Karpas-422 (cell line): ENCODE results near the gene UBXN10. TPM values are rescaled to one million over a fixed set of nuclear protein-coding genes. Genes with fewer than 3 reads are reported as not detected.

Experiments used
- DNase-seq: peaks from one replicate; pipeline ENCODE4 v3.0.0-alpha.2; 2015
- H2AFZ ChIP-seq: fragments of 200-600 bp; sonication (generic); 2 replicates; pipeline ENCODE4 v1.6.1; 2014; ENCODE audit warnings: antibody characterized with exemption, low read length, mixed read lengths
- H3K27ac ChIP-seq: fragments of 200-600 bp; sonication (generic); 2 replicates; pipeline ENCODE4 v1.5.1; 2014; ENCODE audit warnings: mild to moderate bottlenecking, low read length, moderate library complexity
- H3K27me3 ChIP-seq: fragments of 200-600 bp; sonication (generic); 2 replicates; pipeline ENCODE4 v1.6.1; 2014; ENCODE audit warnings: low read length, mixed read lengths
- H3K36me3 ChIP-seq: fragments of 200-600 bp; sonication (generic); 2 replicates; pipeline ENCODE4 v1.6.1; 2014; ENCODE audit warnings: low read length, mixed read lengths; ENCODE audit not compliant: insufficient read depth
- H3K4me1 ChIP-seq: fragments of 200-600 bp; sonication (generic); 2 replicates; pipeline ENCODE4 v1.6.1; 2014; ENCODE audit warnings: mild to moderate bottlenecking, low read length, mixed read lengths
- H3K4me2 ChIP-seq: fragments of 200-600 bp; sonication (generic); 2 replicates; pipeline ENCODE4 v1.6.1; 2014; ENCODE audit warnings: low read length, low read depth, mild to moderate bottlenecking; ENCODE audit not compliant: poor library complexity, severe bottlenecking
- H3K4me3 ChIP-seq: fragments of 200-600 bp; sonication (generic); 2 replicates; pipeline ENCODE4 v1.5.1; 2014; ENCODE audit warnings: mild to moderate bottlenecking, antibody characterized with exemption, low read length, mixed read lengths
- H3K79me2 ChIP-seq: fragments of 200-600 bp; sonication (generic); 2 replicates; pipeline ENCODE4 v1.6.1; 2014; ENCODE audit warnings: mild to moderate bottlenecking, low read length, mixed read lengths
- H3K9ac ChIP-seq: fragments of 200-600 bp; sonication (generic); 2 replicates; pipeline ENCODE4 v1.6.0; 2014; ENCODE audit warnings: low read length
- H3K9me2 ChIP-seq: fragments of 200-600 bp; sonication (generic), shearing (Covaris generic); replicated peaks from 2 replicates; pipeline ENCODE4 v1.6.0; 2014; ENCODE audit warnings: mild to moderate bottlenecking, low read length, moderate library complexity; ENCODE audit not compliant: insufficient read depth
- H3K9me3 ChIP-seq: fragments of 300-700, 200-600 bp; sonication (generic); 2 replicates; pipeline ENCODE4 v1.6.1; 2014; ENCODE audit warnings: low read length, mixed read lengths
- H4K20me1 ChIP-seq: fragments of 200-600 bp; sonication (generic); 2 replicates; pipeline ENCODE4 v1.6.1; 2014; ENCODE audit warnings: mild to moderate bottlenecking, antibody characterized with exemption, low read length, low read depth; ENCODE audit not compliant: insufficient read depth
- total RNA-seq: library from RNA; depleted of rRNA; stranded (reverse); fragments of >200 nt; shearing (Covaris generic); gene quantifications from 2 replicates; pipeline ENCODE4 v1.2.3, GENCODE V29; 2014; ENCODE audit warnings: low replicate concordance; rRNA removed

Gene UBXN10
- total RNA-seq: not detected in 2 replicates

DNA sequence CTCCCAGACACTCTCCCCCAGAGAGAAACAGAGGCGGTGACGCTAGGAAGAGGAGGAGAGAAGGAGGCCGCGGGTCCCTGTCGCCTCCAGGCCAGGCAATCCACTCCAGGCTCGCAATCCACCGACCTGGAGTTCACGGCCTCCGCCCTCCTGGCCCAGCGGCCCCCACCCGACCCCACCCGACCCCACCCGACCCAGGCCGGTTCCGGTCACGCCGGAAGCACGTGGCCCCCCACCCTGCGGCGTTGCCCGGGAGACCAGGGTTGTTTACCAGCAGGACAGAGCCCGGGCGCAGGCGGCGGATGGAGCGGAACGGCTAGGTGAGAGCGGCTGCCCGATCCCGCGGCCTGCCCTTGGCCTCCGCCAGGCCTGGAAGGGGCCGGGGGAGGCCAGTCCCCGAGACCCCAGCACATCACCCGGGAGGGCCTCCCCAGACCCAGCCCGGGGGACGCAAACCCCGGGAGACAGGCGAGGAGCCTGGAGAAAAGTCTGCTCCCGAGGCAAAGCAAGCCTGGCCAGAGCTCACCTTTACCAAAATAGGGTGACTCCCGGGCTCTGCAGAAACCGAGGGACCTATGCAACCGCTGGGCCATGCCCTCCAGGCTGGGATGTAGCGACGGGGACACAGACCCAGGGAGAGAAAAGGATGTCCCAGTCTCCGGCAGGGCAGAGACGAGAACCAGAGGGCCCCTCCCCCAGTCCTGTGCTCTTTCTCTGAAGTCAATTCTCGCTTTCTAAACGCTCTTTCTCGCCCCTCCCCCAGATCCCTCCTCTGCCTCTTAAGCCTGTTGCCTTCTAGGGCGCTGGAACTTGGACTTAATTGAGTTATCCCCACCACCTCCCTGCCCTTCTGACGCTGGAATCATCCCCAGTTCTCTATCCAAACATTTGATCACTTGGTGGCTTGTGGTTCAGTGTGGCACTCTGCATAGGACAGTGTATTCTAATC is at the start of gene UBXN10, which contains the start of gene PLA2G2C:
Gene UBXN10 (plus strand): TSS at position 263 of the 949 bp plus-strand sequence. CDS start 4,466 bp downstream, outside the sequence.
Gene PLA2G2C (minus strand): TSS at position 685 of the 949 bp plus-strand sequence. CDS start 9,155 bp downstream, outside the sequence.
- Histone ChIP-seq H3K27ac (no peak within 1 kb of the TSS), H3K9me2 (no peaks in the 10 kb centered on the region), H3K9me3 (no peaks in the 10 kb centered on the region), H3K27me3 (no peaks in the 10 kb centered on the region), H3K36me3 (no peaks in the 10 kb centered on the region), H3K4me2 (no peak within 1 kb of the TSS), H3K4me3 (no peak within 1 kb of the TSS), H3K4me1 (peaks cover 29% of the 10 kb centered on the region), H2AFZ (no peak within 1 kb of the TSS; the same call in 1 of the 2 replicates), H3K9ac (no peak within 1 kb of the TSS), H3K79me2 (no peaks in the 10 kb centered on the region), H4K20me1 (no peaks in the 10 kb centered on the region)
- no peak for DNase-seq

GRCh38 chr1:20136249-20136648 is 49.6 kb upstream of the UBXN10 start:
- Histone ChIP-seq H3K9me3 (no peaks in the 10 kb centered on the region), H3K4me2 (no peak overlapping the region), H3K79me2 (no peaks in the 10 kb centered on the region), H3K9me2 (no peaks in the 10 kb centered on the region), H3K27me3 (no peaks in the 10 kb centered on the region), H3K36me3 (no peaks in the 10 kb centered on the region), H2AFZ (no peak overlapping the region), H3K27ac (no peak overlapping the region), H3K4me1 (no peaks in the 10 kb centered on the region), H4K20me1 (no peaks in the 10 kb centered on the region), H3K4me3 (no peak overlapping the region), H3K9ac (no peak overlapping the region)
- DNase-seq: no peak

- H2AFZ ChIP-seq: no peak overlapping the region
- no peaks in the 10 kb centered on the region for H3K9me2 ChIP-seq
- H3K27ac ChIP-seq: no peak overlapping the region
- no peaks in the 10 kb centered on the region for H4K20me1 ChIP-seq
- H3K4me2 ChIP-seq: no peak overlapping the region
- no peaks in the 10 kb centered on the region for H3K36me3 ChIP-seq
- H3K27me3 ChIP-seq: no peaks in the 10 kb centered on the region
- no peak overlapping the region for H3K9ac ChIP-seq
- no peak overlapping the region for H3K4me3 ChIP-seq
- H3K4me1 ChIP-seq: no peaks in the 10 kb centered on the region
- no peaks in the 10 kb centered on the region for H3K79me2 ChIP-seq
- no peaks in the 10 kb centered on the region for H3K9me3 ChIP-seq
- DNase-seq: no peak
Measured at GRCh38 chr1:20137055-20137454, 48.8 kb upstream of the UBXN10 start.

DNA sequence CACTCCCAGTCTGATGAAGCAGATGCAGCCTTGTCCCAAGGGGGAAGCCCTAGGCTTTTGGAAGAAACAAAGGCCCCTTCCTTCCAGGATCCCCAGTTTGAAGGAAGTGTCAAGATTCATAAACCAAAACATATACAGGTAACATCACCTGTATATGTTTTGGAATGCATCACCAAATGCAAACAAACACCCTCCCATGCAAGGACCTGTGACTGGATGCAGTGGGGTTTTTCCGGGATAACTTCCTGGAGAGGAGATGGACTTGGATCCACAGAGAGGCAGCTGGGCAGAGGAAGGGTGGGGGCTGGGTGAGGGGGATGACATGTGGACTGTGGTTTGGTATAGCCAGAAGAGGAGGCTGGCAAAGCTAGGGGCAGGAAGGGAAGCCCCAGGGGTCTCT is 48.3 kb upstream of the UBXN10 start:
- Histone ChIP-seq H3K4me2 (no peak overlapping the region), H2AFZ (no peak overlapping the region), H3K9me2 (no peaks in the 10 kb centered on the region), H3K36me3 (no peaks in the 10 kb centered on the region), H3K27ac (no peak overlapping the region), H3K9me3 (no peaks in the 10 kb centered on the region), H4K20me1 (no peaks in the 10 kb centered on the region), H3K27me3 (no peaks in the 10 kb centered on the region), H3K79me2 (no peaks in the 10 kb centered on the region), H3K4me1 (no peaks in the 10 kb centered on the region), H3K9ac (no peak overlapping the region), H3K4me3 (no peak overlapping the region)
- DNase-seq: no peak

DNA sequence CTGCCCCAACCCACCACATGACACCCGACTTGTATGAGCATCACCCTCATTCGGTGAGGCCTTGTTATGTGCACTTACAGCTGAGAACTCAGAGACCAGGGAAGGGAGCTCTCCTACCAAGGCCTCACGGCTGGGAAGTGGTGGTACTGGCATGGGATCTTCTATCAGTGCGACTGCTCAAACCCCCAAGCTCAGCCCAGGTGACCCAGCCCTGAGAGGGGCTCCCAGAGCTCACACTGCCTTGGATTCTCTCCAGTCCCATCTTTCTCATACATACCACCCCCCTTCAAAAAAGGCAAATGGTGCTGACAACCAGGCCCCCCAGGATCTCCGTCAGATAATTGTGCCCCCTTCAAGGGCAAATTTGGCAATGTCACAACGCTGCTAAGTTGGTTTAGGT is 47.5 kb upstream of the UBXN10 start:
- Histone ChIP-seq H3K9me2 (no peaks in the 10 kb centered on the region), H3K27me3 (no peaks in the 10 kb centered on the region), H3K4me3 (no peak overlapping the region), H3K27ac (no peak overlapping the region), H3K36me3 (no peaks in the 10 kb centered on the region), H3K4me2 (no peak overlapping the region), H3K4me1 (no peaks in the 10 kb centered on the region), H3K9me3 (no peaks in the 10 kb centered on the region), H2AFZ (no peak overlapping the region), H3K79me2 (no peaks in the 10 kb centered on the region), H4K20me1 (no peaks in the 10 kb centered on the region), H3K9ac (no peak overlapping the region)
- no peak for DNase-seq

DNA sequence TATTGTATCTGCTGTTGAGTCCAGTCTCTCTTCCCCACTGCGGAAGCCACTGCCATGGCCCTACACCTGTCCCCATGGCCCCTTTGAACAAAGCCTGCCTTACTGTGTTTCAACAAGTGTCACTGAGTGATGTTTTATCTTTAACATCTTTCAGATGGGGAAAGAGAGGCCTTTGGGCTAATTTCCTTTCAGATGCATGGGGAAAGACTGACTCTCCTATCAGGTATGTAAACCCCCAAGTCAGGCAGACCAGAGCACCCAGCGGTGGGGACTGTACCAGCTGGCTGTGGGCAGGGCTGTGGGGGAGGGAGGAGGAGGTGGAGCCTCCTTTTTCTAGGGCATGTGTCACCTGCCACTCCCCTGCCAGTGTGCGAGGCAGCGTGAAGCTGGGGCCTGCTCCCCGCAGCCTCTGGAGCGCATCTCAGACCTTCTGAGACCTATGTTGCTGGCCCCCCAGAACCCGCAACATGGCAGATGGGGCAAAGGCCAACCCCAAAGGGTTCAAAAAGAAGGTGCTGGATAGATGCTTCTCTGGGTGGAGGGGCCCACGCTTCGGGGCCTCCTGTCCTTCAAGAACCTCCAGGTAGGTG is 46.8 kb upstream of the UBXN10 start, which contains the start of gene PLA2G2F:
Gene PLA2G2F (plus strand): TSS at position 363 of the 590 bp plus-strand sequence. CDS start 105 bp downstream, at position 468.
- Histone ChIP-seq H3K4me1 (no peaks in the 10 kb centered on the region), H3K9me2 (no peaks in the 10 kb centered on the region), H3K9ac (no peak within 1 kb of the TSS), H3K79me2 (no peaks in the 10 kb centered on the region), H3K27ac (no peak within 1 kb of the TSS), H3K27me3 (no peaks in the 10 kb centered on the region), H2AFZ (no peak within 1 kb of the TSS), H3K4me3 (no peak within 1 kb of the TSS), H3K36me3 (no peaks in the 10 kb centered on the region), H3K4me2 (no peak within 1 kb of the TSS), H4K20me1 (no peaks in the 10 kb centered on the region), H3K9me3 (no peaks in the 10 kb centered on the region)
- no peak for DNase-seq

DNA sequence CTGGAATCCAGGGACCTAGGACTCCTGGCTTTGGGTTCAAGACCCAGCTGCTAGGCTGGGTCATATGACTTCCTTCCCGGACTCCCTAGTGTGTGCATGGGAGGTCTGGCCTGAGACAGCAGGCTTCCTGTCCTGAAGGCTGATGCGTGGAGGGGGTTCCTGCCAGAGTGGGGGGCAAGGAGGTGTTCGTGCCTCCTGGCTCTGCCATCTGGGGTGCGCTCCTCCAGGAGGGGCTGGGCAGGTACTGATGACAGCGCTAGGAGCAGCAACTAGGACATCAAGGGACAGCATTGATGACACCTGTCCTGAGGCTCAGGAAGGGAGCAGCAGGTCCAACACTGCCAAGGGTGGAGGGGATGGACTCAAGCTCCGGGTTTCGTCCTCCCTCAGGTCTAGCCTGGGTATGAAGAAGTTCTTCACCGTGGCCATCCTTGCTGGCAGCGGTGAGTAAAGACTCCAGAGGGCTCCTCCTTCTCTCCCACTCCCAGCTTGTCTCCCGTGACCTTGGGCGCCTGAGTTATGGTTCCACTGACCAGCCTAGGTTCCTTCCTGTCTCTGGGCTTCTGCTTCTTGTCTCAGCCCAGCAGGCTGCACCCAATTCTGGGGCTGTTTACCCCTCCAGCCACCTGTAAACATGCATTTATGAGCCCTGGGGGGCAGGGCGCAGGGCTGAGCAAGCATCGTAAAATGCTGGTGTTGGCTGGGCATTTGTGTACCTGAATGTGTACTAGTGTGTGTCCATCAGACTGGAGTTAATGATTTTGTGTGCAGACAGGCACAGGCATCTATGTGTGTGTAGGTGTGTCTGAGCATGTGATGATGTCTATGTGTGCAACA is 45.9 kb upstream of the UBXN10 start:
- Histone ChIP-seq H3K27me3 (no peaks in the 10 kb centered on the region), H3K79me2 (no peaks in the 10 kb centered on the region), H3K36me3 (no peaks in the 10 kb centered on the region), H3K9me2 (no peaks in the 10 kb centered on the region), H3K9ac (no peak overlapping the region), H3K4me1 (no peaks in the 10 kb centered on the region), H2AFZ (no peak overlapping the region), H3K4me3 (no peak overlapping the region), H3K9me3 (no peaks in the 10 kb centered on the region), H3K4me2 (no peak overlapping the region), H4K20me1 (no peaks in the 10 kb centered on the region), H3K27ac (no peak overlapping the region)
- no peak for DNase-seq
